CD14-positive monocyte (primary cell): ENCODE measurements around the gene RAPGEF6. TPM values are rescaled to one million over a fixed set of nuclear protein-coding genes. Genes with fewer than 3 reads are reported as not detected.
A peak's percentile ranks its signal among the peaks of the same experiment; 100 is the strongest.

ENCODE experiments used
- DNase-seq, 3 donors: peaks; one replicate each; pipeline ENCODE4 v3.0.0-alpha.2; 2011 to 2022
- H2AFZ ChIP-seq: 2 replicates; pipeline ENCODE4 v1.6.0; 2012; ENCODE audit warnings: mild to moderate bottlenecking, low read depth, low read length, inconsistent platforms; ENCODE audit not compliant: insufficient read depth, poor library complexity, severe bottlenecking
- H3K27ac ChIP-seq, 2 donors: 1 replicate in 1 of 2; 2 replicates in 1 of 2; pipeline ENCODE4 v1.5.1; 2012 to 2013; ENCODE audit warnings: low read length in 2 of 2, control low read depth in 1 of 2, inconsistent platforms in 1 of 2, low read depth in 1 of 2, mild to moderate bottlenecking in 1 of 2
- H3K27me3 ChIP-seq, 2 donors: one replicate each; pipeline versions ENCODE4 v1.6.0 to v1.6.1; 2011 to 2013; ENCODE audit warnings: low read length in 2 of 2; ENCODE audit not compliant: control insufficient read depth in 2 of 2, insufficient read depth in 2 of 2
- H3K36me3 ChIP-seq, 2 donors: replicated peaks in 1 of 2; 1 replicate in 1 of 2; 2 replicates in 1 of 2; pipeline versions ENCODE4 v1.5.1 to v1.6.1; 2012 to 2013; ENCODE audit warnings: low read length in 2 of 2, control low read depth in 1 of 2, inconsistent platforms in 1 of 2, mild to moderate bottlenecking in 1 of 2; ENCODE audit not compliant: insufficient read depth in 2 of 2, control insufficient read depth in 1 of 2
- H3K4me1 ChIP-seq, 2 donors: 1 replicate in 1 of 2; 2 replicates in 1 of 2; pipeline versions ENCODE4 v1.5.1 to v1.6.1; 2012 to 2013; ENCODE audit warnings: low read length in 2 of 2, control low read depth in 1 of 2, inconsistent platforms in 1 of 2, mild to moderate bottlenecking in 1 of 2, moderate library complexity in 1 of 2; ENCODE audit not compliant: insufficient read depth in 2 of 2, control insufficient read depth in 1 of 2
- H3K4me2 ChIP-seq: replicated peaks from 2 replicates; pipeline ENCODE3; 2012; ENCODE audit warnings: low read length, moderate library complexity, mild to moderate bottlenecking; ENCODE audit not compliant: poor library complexity, severe bottlenecking; ENCODE audit errors: extremely low read depth
- H3K4me3 ChIP-seq, 3 experiments: fragments of 200-600 bp in 1 of 3; sonication (generic) in 1 of 3; replicated peaks in 1 of 3; 1 replicate in 2 of 3; 2 replicates in 1 of 3; pipeline ENCODE4 v1.5.1; 2011 to 2013; ENCODE audit warnings: low read length in 3 of 3, mild to moderate bottlenecking in 3 of 3, control low read depth in 2 of 3, low read depth in 2 of 3, inconsistent platforms in 1 of 3, moderate library complexity in 1 of 3
- H3K79me2 ChIP-seq: 2 replicates; pipeline ENCODE4 v1.6.0; 2012; ENCODE audit warnings: mild to moderate bottlenecking, control low read depth, inconsistent platforms, low read length, moderate library complexity; ENCODE audit not compliant: insufficient read depth
- H3K9ac ChIP-seq: 2 replicates; pipeline ENCODE4 v1.6.0; 2017; ENCODE audit warnings: low read length, mild to moderate bottlenecking; ENCODE audit not compliant: insufficient read depth, poor library complexity, severe bottlenecking
- H3K9me3 ChIP-seq, 2 donors: replicated peaks in 1 of 2; 1 replicate in 1 of 2; 2 replicates in 1 of 2; pipeline versions ENCODE4 v1.5.1 to v1.6.1; 2012 to 2013; ENCODE audit warnings: low read length in 2 of 2, control low read depth in 1 of 2; ENCODE audit not compliant: control insufficient read depth in 1 of 2, insufficient read depth in 1 of 2
- H4K20me1 ChIP-seq: 2 replicates; pipeline ENCODE4 v1.6.0; 2012; ENCODE audit warnings: mild to moderate bottlenecking, low read length, control low read depth, moderate library complexity; ENCODE audit not compliant: insufficient read depth
- H3K27ac Mint-ChIP-seq, 7 donors: one replicate each; pipeline ENCODE4 v1.8.0; 2020; ENCODE audit warnings: mild to moderate bottlenecking in 7 of 7, mixed read lengths in 7 of 7, moderate library complexity in 6 of 7, inconsistent platforms in 2 of 7
- H3K27me3 Mint-ChIP-seq, 3 donors: one replicate each; pipeline ENCODE4 v1.8.0; 2021 to 2022; ENCODE audit warnings: low read depth in 3 of 3, mild to moderate bottlenecking in 3 of 3, mixed read lengths in 3 of 3, moderate library complexity in 3 of 3, inconsistent platforms in 1 of 3
- H3K36me3 Mint-ChIP-seq, 2 donors: one replicate each; pipeline ENCODE4 v1.8.0; 2020; ENCODE audit warnings: mixed read lengths in 2 of 2, inconsistent platforms in 1 of 2, mild to moderate bottlenecking in 1 of 2
- H3K4me1 Mint-ChIP-seq: one replicate; pipeline ENCODE4 v1.8.0; 2020; ENCODE audit warnings: mild to moderate bottlenecking, mixed read lengths
- H3K4me3 Mint-ChIP-seq, 2 donors: one replicate each; pipeline ENCODE4 v1.8.0; 2020; ENCODE audit warnings: mild to moderate bottlenecking in 2 of 2, mixed read lengths in 2 of 2, moderate library complexity in 1 of 2
- H3K9me3 Mint-ChIP-seq, 7 donors: one replicate each; pipeline ENCODE4 v1.8.0; 2020 to 2022; ENCODE audit warnings: mixed read lengths in 7 of 7, mild to moderate bottlenecking in 6 of 7, moderate library complexity in 6 of 7, inconsistent platforms in 2 of 7
- WGBS: methylation state at CpG from one replicate; pipeline ENCODE4 v1.1.5; 2013; ENCODE audit warnings: missing lambda C conversion rate; ENCODE audit not compliant: insufficient coverage; 5-methylcytosine and 5-hydroxymethylcytosine counted together
- intact Hi-C, 2 donors: fragments of 100-400 bp; cut with micrococcal nuclease; formaldehyde crosslinking; loops; one replicate each; pipeline versions ENCODE4 v1.15.0 to v1.15.1; 2023
- polyA plus RNA-seq, 3 donors: library from polyadenylated mRNA; depleted of rRNA in 1 of 3; unstranded in 2 of 3; stranded (reverse) in 1 of 3; fragments of 300-500 nt in 2 of 3; fragments of >200 nt in 1 of 3; fragmentation: Illumina TruSeq in 2 of 3; gene quantifications; 1 replicate in 2 of 3; 2 replicates in 1 of 3; pipeline ENCODE4 v1.2.3, GENCODE V29; 2012 to 2021
- TF ChIP-seq, protein P1 (sequence below): fragments of 200-600 bp; IDR thresholded peaks from one replicate; pipeline ENCODE4 v1.8.0; 2022; ENCODE audit warnings: antibody characterized with exemption, mild to moderate bottlenecking

RAPGEF6 gene
- polyA plus RNA-seq, 3 donors = 2.9 to 4.8 (median 4.8) TPM

DNA sequence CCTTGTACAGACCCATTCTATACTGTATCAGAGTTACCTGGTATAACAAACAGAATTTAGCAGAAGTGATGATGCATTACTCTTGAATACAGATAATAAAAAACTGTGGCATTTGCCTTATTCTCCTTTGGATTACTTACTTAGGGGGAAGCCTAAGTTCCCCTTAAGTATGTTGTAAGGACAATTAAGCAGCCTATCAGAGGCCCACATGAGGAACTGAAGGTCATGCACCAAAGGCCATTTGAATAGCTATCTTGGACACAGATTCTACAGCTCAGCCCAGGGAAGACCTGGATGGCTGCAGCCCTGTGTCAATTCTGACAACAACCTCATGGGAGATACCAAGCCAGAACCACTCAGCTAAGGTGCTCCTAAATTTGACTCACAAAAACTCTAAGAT, 125.2 kb downstream of the RAPGEF6 start:
- H3K79me2 ChIP-seq = no peaks in the 10 kb centered on the region
- H3K27ac ChIP-seq = peak overlapping the region in 1 of 2 donors; percentile 30
- Mint-ChIP-seq H3K36me3 (peaks cover 14 to 16% of the 10 kb centered on the region in 2 donors), H3K27ac (no peak overlapping the region), H3K4me3 (no peak overlapping the region), H3K27me3 (no peaks in the 10 kb centered on the region), H3K9me3 (peaks cover 0 to 2% (median 0%) of the 10 kb centered on the region in 7 donors), H3K4me1 (peaks cover 22% of the 10 kb centered on the region)
- no peak overlapping the region for H3K4me3 ChIP-seq
- peaks cover 17 to 29% of the 10 kb centered on the region in 2 donors for H3K4me1 ChIP-seq
- DNase-seq = peak; percentile 24 to 49 (median 25)
- H3K9me3 ChIP-seq = no peaks in the 10 kb centered on the region
- H3K36me3 ChIP-seq = peaks cover 3 to 13% of the 10 kb centered on the region in 2 donors
- intact Hi-C loops = no loop called here
- no peaks in the 10 kb centered on the region for H4K20me1 ChIP-seq
- TF ChIP-seq, protein P1, sequence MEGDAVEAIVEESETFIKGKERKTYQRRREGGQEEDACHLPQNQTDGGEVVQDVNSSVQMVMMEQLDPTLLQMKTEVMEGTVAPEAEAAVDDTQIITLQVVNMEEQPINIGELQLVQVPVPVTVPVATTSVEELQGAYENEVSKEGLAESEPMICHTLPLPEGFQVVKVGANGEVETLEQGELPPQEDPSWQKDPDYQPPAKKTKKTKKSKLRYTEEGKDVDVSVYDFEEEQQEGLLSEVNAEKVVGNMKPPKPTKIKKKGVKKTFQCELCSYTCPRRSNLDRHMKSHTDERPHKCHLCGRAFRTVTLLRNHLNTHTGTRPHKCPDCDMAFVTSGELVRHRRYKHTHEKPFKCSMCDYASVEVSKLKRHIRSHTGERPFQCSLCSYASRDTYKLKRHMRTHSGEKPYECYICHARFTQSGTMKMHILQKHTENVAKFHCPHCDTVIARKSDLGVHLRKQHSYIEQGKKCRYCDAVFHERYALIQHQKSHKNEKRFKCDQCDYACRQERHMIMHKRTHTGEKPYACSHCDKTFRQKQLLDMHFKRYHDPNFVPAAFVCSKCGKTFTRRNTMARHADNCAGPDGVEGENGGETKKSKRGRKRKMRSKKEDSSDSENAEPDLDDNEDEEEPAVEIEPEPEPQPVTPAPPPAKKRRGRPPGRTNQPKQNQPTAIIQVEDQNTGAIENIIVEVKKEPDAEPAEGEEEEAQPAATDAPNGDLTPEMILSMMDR = no peak
- H3K4me2 ChIP-seq = no peak overlapping the region
- no peaks in the 10 kb centered on the region for H3K27me3 ChIP-seq
- H3K9ac ChIP-seq = no peak overlapping the region
- H2AFZ ChIP-seq = no peak overlapping the region

DNA sequence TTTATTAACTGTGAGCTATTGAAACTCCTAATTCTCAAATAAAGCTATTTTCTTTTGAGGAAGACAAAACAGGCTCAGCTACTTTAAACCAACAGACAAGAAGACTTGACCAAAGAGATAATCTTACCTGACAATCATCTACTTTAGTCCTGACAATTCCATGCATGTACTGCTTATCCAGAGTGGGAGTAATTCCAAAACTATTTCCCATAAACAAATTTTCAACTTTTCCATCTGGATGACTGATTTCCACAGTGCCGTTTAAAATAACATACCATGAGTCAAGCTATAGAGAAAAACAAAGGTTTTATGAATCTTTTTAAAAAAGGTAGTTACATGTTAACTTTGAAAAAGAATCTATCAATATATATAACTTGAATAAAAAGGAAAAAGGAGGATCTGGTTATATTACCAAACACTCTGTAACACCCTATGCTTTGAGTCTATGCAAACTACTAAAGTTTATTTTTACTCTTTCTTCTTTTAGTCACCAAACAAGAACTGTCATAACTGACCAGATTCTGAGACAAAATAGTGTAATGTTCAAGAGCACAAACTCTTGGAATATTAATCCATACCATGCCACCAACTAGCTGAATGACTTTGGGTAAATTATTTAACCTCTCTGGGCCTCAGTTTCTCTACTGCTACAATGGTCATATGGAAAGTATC, 129.7 kb downstream of the RAPGEF6 start:
- H3K4me2 ChIP-seq = peak overlapping the region; percentile 52
- H3K27me3 Mint-ChIP-seq = no peaks in the 10 kb centered on the region
- H3K27me3 ChIP-seq = no peaks in the 10 kb centered on the region
- peaks cover 36 to 44% of the 10 kb centered on the region in 2 donors for H3K36me3 Mint-ChIP-seq
- H3K9me3 ChIP-seq = no peaks in the 10 kb centered on the region
- DNase-seq = no peak
- H3K36me3 ChIP-seq = peaks cover 3 to 34% of the 10 kb centered on the region in 2 donors
- peaks cover 0 to 2% (median 0%) of the 10 kb centered on the region in 7 donors for H3K9me3 Mint-ChIP-seq
- no CpG with 5 or more reads among the region's 1 CpG for WGBS
- H3K79me2 ChIP-seq = no peaks in the 10 kb centered on the region
- TF ChIP-seq, protein P1 = no peak
- intact Hi-C loops = no loop called here
- H3K9ac ChIP-seq = no peak overlapping the region
- peak overlapping the region in 1 of 3 experiments; percentile 18 for H3K4me3 ChIP-seq
- peaks cover 24% of the 10 kb centered on the region for H3K4me1 Mint-ChIP-seq
- peaks cover 24 to 32% of the 10 kb centered on the region in 2 donors for H3K4me1 ChIP-seq
- no peaks in the 10 kb centered on the region for H4K20me1 ChIP-seq
- no peak overlapping the region for H3K4me3 Mint-ChIP-seq
- H3K27ac Mint-ChIP-seq = peak overlapping the region in 4 of 7 donors; percentile 16 to 76 (median 58)
- peak overlapping the region in 1 of 2 donors; percentile 65 for H3K27ac ChIP-seq
- H2AFZ ChIP-seq = no peak overlapping the region
